Activated CD4-positive, alpha-beta T cell treated with anti-CD3 and anti-CD28 coated beads, Interleukin-2, amount 10 ng/mL, durations not matched to agents 7 days and 5 days (primary cell): Measurements from ENCODE around the gene PYY. TPM values are rescaled to one million over a fixed set of nuclear protein-coding genes. Genes with fewer than 3 reads are reported as not detected.

Source experiments
- CTCF ChIA-PET: fragments of 350-600 bp; sonication (Branson Sonifier 250); formaldehyde crosslinking; loops from one replicate; lab custom pipeline; 2021; ENCODE audit warnings: antibody characterized with exemption; lab: Charles Lee
- POLR2A ChIA-PET: fragments of 350-600 bp; sonication (Branson Sonifier 250); formaldehyde crosslinking; loops from one replicate; lab custom pipeline; 2021; ENCODE audit warnings: antibody characterized with exemption; lab: Charles Lee
- DNase-seq: peaks from one replicate; pipeline ENCODE4 v3.0.0-alpha.2; 2020
- H3K27ac Mint-ChIP-seq: one replicate; pipeline ENCODE4 v1.8.0; 2021; ENCODE audit warnings: mild to moderate bottlenecking, moderate library complexity, mixed read lengths
- H3K27me3 Mint-ChIP-seq: one replicate; pipeline ENCODE4 v1.8.0; 2021; ENCODE audit warnings: mixed read lengths
- H3K36me3 Mint-ChIP-seq: one replicate; pipeline ENCODE4 v1.8.0; 2021; ENCODE audit warnings: low read depth, mixed read lengths
- H3K4me1 Mint-ChIP-seq: one replicate; pipeline ENCODE4 v1.8.0; 2021; ENCODE audit warnings: mixed read lengths
- H3K4me3 Mint-ChIP-seq: one replicate; pipeline ENCODE4 v1.8.0; 2021; ENCODE audit warnings: mild to moderate bottlenecking, moderate library complexity, mixed read lengths
- H3K9me3 Mint-ChIP-seq: one replicate; pipeline ENCODE4 v1.8.0; 2021; ENCODE audit warnings: mixed read lengths
- total RNA-seq, 2 experiments: library from RNA; stranded (reverse); gene quantifications; one replicate each; pipeline ENCODE4 v1.2.3, GENCODE V29; 2021

The PYY gene
- total RNA-seq, 2 experiments from 2014 or later, result not detected

GRCh38 chr17:43917348-43918025 is 36.3 kb downstream of the PYY start:
- peak; percentile 59 for DNase-seq
- Mint-ChIP-seq H3K9me3 (no peaks in the 10 kb centered on the region), H3K36me3 (no peaks in the 10 kb centered on the region), H3K27me3 (peaks cover 3% of the 10 kb centered on the region), H3K4me1 (peaks cover 20% of the 10 kb centered on the region), H3K4me3 (peak overlapping the region; percentile 67), H3K27ac (peak overlapping the region; percentile 87)
- ChIA-PET POLR2A (no interaction called here), CTCF (interaction anchor here (1.6 kb wide), 1 partner anchor 292 kb away, joined by 3 read pairs; no protein-coding TSS in a partner anchor)

GRCh38 chr17:43917016-43917347 is 36.8 kb downstream of the PYY start:
- CTCF ChIA-PET, result interaction anchor here (0.6 to 1.6 kb wide), 2 partner anchors 127 to 293 kb away, joined by 3 to 5 read pairs; no protein-coding TSS in a partner anchor
- H3K27ac Mint-ChIP-seq, result peak overlapping the region; percentile 87
- peaks cover 20% of the 10 kb centered on the region for H3K4me1 Mint-ChIP-seq
- no peak for DNase-seq
- H3K27me3 Mint-ChIP-seq, result peaks cover 3% of the 10 kb centered on the region
- H3K36me3 Mint-ChIP-seq, result no peaks in the 10 kb centered on the region
- H3K9me3 Mint-ChIP-seq, result no peaks in the 10 kb centered on the region
- H3K4me3 Mint-ChIP-seq, result peak overlapping the region; percentile 67
- POLR2A ChIA-PET, result no interaction called here

GRCh38 chr17:43916385-43916784 is 37.4 kb downstream of the PYY start:
- no peak for DNase-seq
- POLR2A ChIA-PET, result no interaction called here
- no peak overlapping the region for H3K27ac Mint-ChIP-seq
- H3K4me3 Mint-ChIP-seq, result no peak overlapping the region
- no peaks in the 10 kb centered on the region for H3K36me3 Mint-ChIP-seq
- H3K4me1 Mint-ChIP-seq, result peaks cover 20% of the 10 kb centered on the region
- H3K27me3 Mint-ChIP-seq, result peaks cover 3% of the 10 kb centered on the region
- no peaks in the 10 kb centered on the region for H3K9me3 Mint-ChIP-seq
- CTCF ChIA-PET, result interaction anchor here (0.6 to 1.6 kb wide), 2 partner anchors 128 to 293 kb away, joined by 3 to 5 read pairs; no protein-coding TSS in a partner anchor

GRCh38 chr17:43915559-43915958 is 38.2 kb downstream of the PYY start:
- H3K27ac Mint-ChIP-seq, result no peak overlapping the region
- peaks cover 20% of the 10 kb centered on the region for H3K4me1 Mint-ChIP-seq
- no peak overlapping the region for H3K4me3 Mint-ChIP-seq
- ChIA-PET CTCF (interaction anchor here (1.2 to 1.6 kb wide), 2 partner anchors 21 to 23 kb away, joined by 4 read pairs; no protein-coding TSS in a partner anchor), POLR2A (no interaction called here)
- H3K36me3 Mint-ChIP-seq, result no peaks in the 10 kb centered on the region
- DNase-seq, result no peak
- H3K27me3 Mint-ChIP-seq, result peaks cover 3% of the 10 kb centered on the region
- H3K9me3 Mint-ChIP-seq, result no peaks in the 10 kb centered on the region

GRCh38 chr17:43914451-43914850 is 39.3 kb downstream of the PYY start:
- POLR2A ChIA-PET, result no interaction called here
- no peaks in the 10 kb centered on the region for H3K9me3 Mint-ChIP-seq
- CTCF ChIA-PET, result interaction anchor here (0.9 to 1.6 kb wide), 4 partner anchors 10 to 20 kb away, joined by 3 to 4 read pairs (median 3); no protein-coding TSS in a partner anchor
- no peak overlapping the region for H3K4me3 Mint-ChIP-seq
- peaks cover 20% of the 10 kb centered on the region for H3K4me1 Mint-ChIP-seq
- no peak for DNase-seq
- H3K36me3 Mint-ChIP-seq, result no peaks in the 10 kb centered on the region
- no peak overlapping the region for H3K27ac Mint-ChIP-seq
- H3K27me3 Mint-ChIP-seq, result peaks cover 10% of the 10 kb centered on the region

- no peak overlapping the region for H3K4me3 Mint-ChIP-seq
- H3K36me3 Mint-ChIP-seq, result no peaks in the 10 kb centered on the region
- peaks cover 16% of the 10 kb centered on the region for H3K27me3 Mint-ChIP-seq
- no peaks in the 10 kb centered on the region for H3K9me3 Mint-ChIP-seq
- no peak overlapping the region for H3K27ac Mint-ChIP-seq
- POLR2A ChIA-PET, result no interaction called here
- DNase-seq, result no peak
- CTCF ChIA-PET, result interaction anchor here (1.0 to 1.2 kb wide), 2 partner anchors 12 to 17 kb away, joined by 3 read pairs; no protein-coding TSS in a partner anchor
- peaks cover 15% of the 10 kb centered on the region for H3K4me1 Mint-ChIP-seq
Measured at GRCh38 chr17:43913584-43913983, 40.2 kb downstream of the PYY start.

GRCh38 chr17:43912635-43913304 is 41.0 kb downstream of the PYY start:
- ChIA-PET CTCF (interaction anchor here (1.0 kb wide), 1 partner anchor 18 kb away, joined by 3 read pairs; no protein-coding TSS in a partner anchor), POLR2A (no interaction called here)
- H3K9me3 Mint-ChIP-seq, result no peaks in the 10 kb centered on the region
- H3K27ac Mint-ChIP-seq, result no peak overlapping the region
- peaks cover 17% of the 10 kb centered on the region for H3K4me1 Mint-ChIP-seq
- no peak overlapping the region for H3K4me3 Mint-ChIP-seq
- peaks cover 24% of the 10 kb centered on the region for H3K27me3 Mint-ChIP-seq
- no peaks in the 10 kb centered on the region for H3K36me3 Mint-ChIP-seq
- no peak for DNase-seq

- no peak for DNase-seq
- ChIA-PET CTCF (interaction anchor here (1.0 to 2.5 kb wide), 3 partner anchors 13 to 32 kb away, joined by 3 to 8 read pairs (median 4); no protein-coding TSS in a partner anchor), POLR2A (no interaction called here)
- Mint-ChIP-seq H3K36me3 (no peaks in the 10 kb centered on the region), H3K4me3 (no peak overlapping the region), H3K4me1 (peaks cover 10% of the 10 kb centered on the region), H3K9me3 (no peaks in the 10 kb centered on the region), H3K27ac (no peak overlapping the region), H3K27me3 (peaks cover 32% of the 10 kb centered on the region)
Measured at GRCh38 chr17:43911904-43912303, 41.8 kb downstream of the PYY start.

- Mint-ChIP-seq H3K27ac (no peak overlapping the region), H3K36me3 (no peaks in the 10 kb centered on the region), H3K9me3 (no peaks in the 10 kb centered on the region), H3K4me3 (no peak overlapping the region), H3K4me1 (peaks cover 10% of the 10 kb centered on the region), H3K27me3 (peaks cover 47% of the 10 kb centered on the region)
- POLR2A ChIA-PET, result no interaction called here
- DNase-seq, result no peak
- CTCF ChIA-PET, result interaction anchor here (0.6 to 2.5 kb wide), 11 partner anchors 9 to 178 kb away, joined by 3 to 9 read pairs (median 3); no protein-coding TSS in a partner anchor
Measured at GRCh38 chr17:43909537-43910231, 44.1 kb downstream of the PYY start.

GRCh38 chr17:43907998-43908721 is 45.6 kb downstream of the PYY start:
- H3K36me3 Mint-ChIP-seq, result no peaks in the 10 kb centered on the region
- peaks cover 53% of the 10 kb centered on the region for H3K27me3 Mint-ChIP-seq
- peak; percentile 47 for DNase-seq
- ChIA-PET CTCF (interaction anchor here (0.8 to 1.2 kb wide), 2 partner anchors 9 to 35 kb away, joined by 3 read pairs; no protein-coding TSS in a partner anchor), POLR2A (no interaction called here)
- no peak overlapping the region for H3K4me3 Mint-ChIP-seq
- no peak overlapping the region for H3K27ac Mint-ChIP-seq
- H3K9me3 Mint-ChIP-seq, result no peaks in the 10 kb centered on the region
- H3K4me1 Mint-ChIP-seq, result peaks cover 10% of the 10 kb centered on the region

GRCh38 chr17:43907425-43907981 is 46.2 kb downstream of the PYY start, which contains the start of gene MPP2:
MPP2 (minus strand) TSS chr17:43907536; CDS start chr17:43904460, 3,076 bp downstream.
- ChIA-PET CTCF (interaction anchor here (1.0 kb wide), 1 partner anchor 36 kb away, joined by 4 read pairs; no protein-coding TSS in a partner anchor), POLR2A (no interaction called here)
- Mint-ChIP-seq H3K4me1 (peaks cover 10% of the 10 kb centered on the region), H3K9me3 (no peaks in the 10 kb centered on the region), H3K36me3 (no peaks in the 10 kb centered on the region), H3K4me3 (peak within 1 kb of the TSS; percentile 41), H3K27ac (no peak within 1 kb of the TSS), H3K27me3 (peaks cover 53% of the 10 kb centered on the region)
- peak; percentile 42 for DNase-seq
